Dermis microvascular lymphatic vessel endothelial cell (primary cell): ENCODE results near the gene UBE2F. TPM values are rescaled to one million over a fixed set of nuclear protein-coding genes. Genes with fewer than 3 reads are reported as not detected.
"Not testable (repeated sequence)": the region's sequence is repeated elsewhere in the genome, so short reads cannot be mapped to it uniquely, and the experiment has no call there.

Experiments
- DNase-seq, 2 donors: peaks; one replicate each; pipeline versions ENCODE4 v3.0.0 to v3.0.0-alpha.2; 2010; ENCODE audit warnings: low read depth in 2 of 2
- total RNA-seq: library from RNA; depleted of rRNA; stranded (reverse); fragments of >200 nt; gene quantifications from 2 replicates; pipeline ENCODE4 v1.2.1, GENCODE V29; 2014

Gene UBE2F
- total RNA-seq, 1 donor from 2014 or later = 31.1 TPM

- no peak for DNase-seq
Measured at GRCh38 chr2:238016526-238016925, 49.7 kb downstream of the UBE2F start.

- DNase-seq = no peak
Measured at GRCh38 chr2:238019962-238020361, 53.1 kb downstream of the UBE2F start.

GRCh38 chr2:238020816-238021215 is 54.0 kb downstream of the UBE2F start:
- no peak for DNase-seq

- DNase-seq = no peak
Measured at GRCh38 chr2:238021327-238021726, 54.5 kb downstream of the UBE2F start.

GRCh38 chr2:238022594-238023157 is 55.9 kb downstream of the UBE2F start:
- no peak for DNase-seq

- DNase-seq = no peak
Measured at GRCh38 chr2:238023608-238024007, 56.8 kb downstream of the UBE2F start.

GRCh38 chr2:238024986-238025385 is 58.2 kb downstream of the UBE2F start:
- no peak for DNase-seq

- DNase-seq = no peak
Measured at GRCh38 chr2:238025741-238026360, 59.0 kb downstream of the UBE2F start.

GRCh38 chr2:238027058-238027457 is 60.2 kb downstream of the UBE2F start:
- no peak for DNase-seq

GRCh38 chr2:238027591-238028415 is 61.0 kb downstream of the UBE2F start:
- no peak for DNase-seq

- DNase-seq = no peak
Measured at GRCh38 chr2:238029853-238030252, 63.0 kb downstream of the UBE2F start.

- no peak for DNase-seq
Measured at GRCh38 chr2:238030422-238031155, 63.8 kb downstream of the UBE2F start.

GRCh38 chr2:238031751-238032150 is 64.9 kb downstream of the UBE2F start:
- DNase-seq = no peak

- DNase-seq = peak in 1 of 2 donors; percentile 7
Measured at GRCh38 chr2:238032755-238033337, 66.0 kb downstream of the UBE2F start.

GRCh38 chr2:238033991-238034390 is 67.2 kb downstream of the UBE2F start:
- not testable (repeated sequence) for DNase-seq

GRCh38 chr2:238038203-238038602 is 71.4 kb downstream of the UBE2F start:
- DNase-seq = no peak

- DNase-seq = no peak
Measured at GRCh38 chr2:238039151-238039550, 72.3 kb downstream of the UBE2F start.

GRCh38 chr2:238039985-238040384 is 73.2 kb downstream of the UBE2F start:
- DNase-seq = no peak

GRCh38 chr2:238040918-238041317 is 74.1 kb downstream of the UBE2F start:
- DNase-seq = no peak

- DNase-seq = no peak
Measured at GRCh38 chr2:238042090-238042489, 75.3 kb downstream of the UBE2F start.

- peak; percentile 29 to 40 for DNase-seq
Measured at GRCh38 chr2:238042849-238043584, 76.2 kb downstream of the UBE2F start.
